Measurements from ENCODE around the gene COL18A1.

- no peak for TF ChIP-seq ESRRG (CRISPR knock-in tag; IDR thresholded peaks at IDR 0.05)
- no peak for TF ChIP-seq ZNF8 (CRISPR knock-in tag; IDR thresholded peaks at IDR 0.05)
Observed at GRCh38 chr21:45548711-45549491, 143.9 kb downstream of the COL18A1 start.
